Panc1 (cell line): Measurements from ENCODE around the gene MAST4. TPM values are rescaled to one million over a fixed set of nuclear protein-coding genes. Genes with fewer than 3 reads are reported as not detected.
A peak's percentile ranks its signal among the peaks of the same experiment; 100 is the strongest.

Experiments
- ATAC-seq: fragments of 200-7000 bp; cut with Tn5 transposase; 2 replicates; pipeline ENCODE4 v1.9.1; 2020; ENCODE audit warnings: mild to moderate bottlenecking, moderate library complexity
- BruUV-seq: library from RNA; stranded (reverse); fragments of 400-500 nt; replicated peaks from 2 replicates; lab custom pipeline; 2021; lab: Mats Ljungman, UMichigan
- CTCF ChIA-PET: fragments of 300-600 bp; sonication (Branson Sonifier 250); formaldehyde crosslinking; loops from one replicate; lab custom pipeline; 2022; ENCODE audit warnings: antibody characterized with exemption; lab: Charles Lee
- POLR2A ChIA-PET: fragments of 300-600 bp; sonication (Branson Sonifier 250); formaldehyde crosslinking; loops from one replicate; lab custom pipeline; 2022; ENCODE audit warnings: antibody characterized with exemption; lab: Charles Lee
- DNase-seq: peaks from one replicate; pipeline ENCODE4 v3.0.0-alpha.2; 2010; ENCODE audit warnings: low read depth, low spot score
- H3K27ac ChIP-seq: 2 replicates; pipeline ENCODE4 v1.5.1; 2011; ENCODE audit warnings: mild to moderate bottlenecking, low read length, inconsistent platforms
- H3K27me3 ChIP-seq: fragments of 200-500 bp; sonication (Bioruptor generic); 2 replicates; pipeline ENCODE4 v1.6.0; 2014; ENCODE audit warnings: low read length, inconsistent platforms; ENCODE audit not compliant: control insufficient read depth, insufficient read depth
- H3K36me3 ChIP-seq: fragments of 200-500 bp; sonication (Bioruptor generic); 2 replicates; pipeline ENCODE4 v1.5.1; 2014; ENCODE audit warnings: inconsistent platforms, mild to moderate bottlenecking, low read length, moderate library complexity; ENCODE audit not compliant: control insufficient read depth, insufficient read depth
- H3K4me1 ChIP-seq: 2 replicates; pipeline ENCODE4 v1.5.1; 2011; ENCODE audit warnings: inconsistent platforms, mild to moderate bottlenecking, low read length, moderate library complexity; ENCODE audit not compliant: control insufficient read depth, insufficient read depth
- H3K4me3 ChIP-seq, 2 experiments: 2 replicates each; pipeline ENCODE4 v1.5.1; 2011 to 2012; ENCODE audit warnings: low read depth in 2 of 2, low read length in 2 of 2, mild to moderate bottlenecking in 2 of 2, inconsistent platforms in 1 of 2, moderate library complexity in 1 of 2
- H3K9me3 ChIP-seq: fragments of 200-500 bp; sonication (Bioruptor generic); 2 replicates; pipeline ENCODE4 v1.5.1; 2014; ENCODE audit warnings: low read depth, mild to moderate bottlenecking, inconsistent platforms, low read length, moderate library complexity; ENCODE audit not compliant: control insufficient read depth, insufficient read depth
- CTCF ChIP-seq: fragments of 450-650 bp; IDR thresholded peaks from 2 replicates; pipeline ENCODE4 v1.5.1; 2017; ENCODE audit warnings: mild to moderate bottlenecking
- POLR2AphosphoS5 ChIP-seq: IDR thresholded peaks from 2 replicates; pipeline ENCODE4 v1.6.1; 2012; ENCODE audit warnings: mild to moderate bottlenecking, low read depth, low read length, moderate library complexity
- SIN3A ChIP-seq: IDR thresholded peaks from 2 replicates; pipeline ENCODE4 v1.6.1; 2012; ENCODE audit warnings: low read depth, mild to moderate bottlenecking, low read length, moderate library complexity, borderline replicate concordance; ENCODE audit not compliant: insufficient read depth
- TCF7L2 ChIP-seq: IDR thresholded peaks from 2 replicates; pipeline ENCODE4 v1.6.1; 2011; ENCODE audit warnings: mild to moderate bottlenecking, low read depth, low read length, inconsistent platforms
- in situ Hi-C: cut with HindIII; loops from 2 replicates; pipeline ENCODE4 v1.10.0; 2016; ENCODE audit warnings: low sequenced_read_pairs, low pct_unique_long_range_greater_than_20kb
- intact Hi-C: fragments of 100-400 bp; cut with micrococcal nuclease; formaldehyde crosslinking; loops from one replicate; pipeline ENCODE4 v1.10.0; 2022; ENCODE audit not compliant: unreplicated experiment
- total RNA-seq: library from RNA; stranded (reverse); gene quantifications from one replicate; pipeline ENCODE4 v1.2.1, GENCODE V29; 2021; ENCODE audit not compliant: unreplicated experiment
- TF ChIP-seq, protein P1 (sequence below), 2 experiments: IDR thresholded peaks; 2 replicates each; pipeline ENCODE4 v1.6.1; 2011 to 2012; ENCODE audit warnings: low read depth in 2 of 2, control low read depth in 1 of 2, low read length in 1 of 2, mild to moderate bottlenecking in 1 of 2, moderate library complexity in 1 of 2; ENCODE audit not compliant: insufficient read depth in 1 of 2

The MAST4 gene
- total RNA-seq, 1 experiment from 2014 or later, result 1.8 TPM

DNA sequence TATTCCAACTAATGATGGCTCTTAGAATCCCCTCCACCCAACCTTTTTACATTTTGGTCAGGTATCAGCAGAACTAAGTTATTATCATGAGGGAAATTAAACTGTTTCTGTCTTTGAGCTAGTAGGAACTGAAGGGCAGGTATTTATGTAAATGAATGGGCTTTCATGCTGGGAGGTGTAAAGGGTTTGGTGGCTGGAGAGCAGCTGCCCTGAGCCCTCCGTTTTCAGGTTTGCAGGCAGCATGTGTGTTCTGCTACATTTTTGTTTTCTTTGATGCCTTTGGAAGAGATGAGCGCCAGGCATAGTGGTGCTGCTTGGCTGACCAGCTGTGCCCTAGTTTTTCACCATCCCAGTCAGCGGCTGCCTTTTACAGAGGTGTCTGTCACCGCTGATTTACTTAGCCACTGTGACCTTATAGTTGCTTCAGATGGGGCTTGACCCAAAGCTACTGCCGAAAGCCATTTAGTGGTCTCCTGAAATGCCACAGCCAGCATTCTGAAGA lies 231.9 kb downstream of the MAST4 start:
- ChIA-PET CTCF (no interaction called here), POLR2A (no interaction called here)
- TF ChIP-seq, protein P1, sequence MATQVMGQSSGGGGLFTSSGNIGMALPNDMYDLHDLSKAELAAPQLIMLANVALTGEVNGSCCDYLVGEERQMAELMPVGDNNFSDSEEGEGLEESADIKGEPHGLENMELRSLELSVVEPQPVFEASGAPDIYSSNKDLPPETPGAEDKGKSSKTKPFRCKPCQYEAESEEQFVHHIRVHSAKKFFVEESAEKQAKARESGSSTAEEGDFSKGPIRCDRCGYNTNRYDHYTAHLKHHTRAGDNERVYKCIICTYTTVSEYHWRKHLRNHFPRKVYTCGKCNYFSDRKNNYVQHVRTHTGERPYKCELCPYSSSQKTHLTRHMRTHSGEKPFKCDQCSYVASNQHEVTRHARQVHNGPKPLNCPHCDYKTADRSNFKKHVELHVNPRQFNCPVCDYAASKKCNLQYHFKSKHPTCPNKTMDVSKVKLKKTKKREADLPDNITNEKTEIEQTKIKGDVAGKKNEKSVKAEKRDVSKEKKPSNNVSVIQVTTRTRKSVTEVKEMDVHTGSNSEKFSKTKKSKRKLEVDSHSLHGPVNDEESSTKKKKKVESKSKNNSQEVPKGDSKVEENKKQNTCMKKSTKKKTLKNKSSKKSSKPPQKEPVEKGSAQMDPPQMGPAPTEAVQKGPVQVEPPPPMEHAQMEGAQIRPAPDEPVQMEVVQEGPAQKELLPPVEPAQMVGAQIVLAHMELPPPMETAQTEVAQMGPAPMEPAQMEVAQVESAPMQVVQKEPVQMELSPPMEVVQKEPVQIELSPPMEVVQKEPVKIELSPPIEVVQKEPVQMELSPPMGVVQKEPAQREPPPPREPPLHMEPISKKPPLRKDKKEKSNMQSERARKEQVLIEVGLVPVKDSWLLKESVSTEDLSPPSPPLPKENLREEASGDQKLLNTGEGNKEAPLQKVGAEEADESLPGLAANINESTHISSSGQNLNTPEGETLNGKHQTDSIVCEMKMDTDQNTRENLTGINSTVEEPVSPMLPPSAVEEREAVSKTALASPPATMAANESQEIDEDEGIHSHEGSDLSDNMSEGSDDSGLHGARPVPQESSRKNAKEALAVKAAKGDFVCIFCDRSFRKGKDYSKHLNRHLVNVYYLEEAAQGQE (IDR thresholded peaks at IDR 0.05; ENCODE audit: insufficient read depth in 1 of 2, low read depth in 2 of 2, low read length in 1 of 2), result no peak
- TF ChIP-seq TCF7L2 (no peak), POLR2AphosphoS5 (no peak), CTCF (no peak), SIN3A (no peak)
- Histone ChIP-seq H3K9me3 (no peaks in the 10 kb centered on the region), H3K27me3 (peaks cover 12% of the 10 kb centered on the region), H3K36me3 (no peaks in the 10 kb centered on the region), H3K4me3 (peak overlapping the region; percentile 15 to 63), H3K27ac (no peak overlapping the region), H3K4me1 (peaks cover 6% of the 10 kb centered on the region; the same call in 1 of the 2 replicates)
- no peak for DNase-seq
- ATAC-seq, result peak; percentile 51
- in situ Hi-C loops (no loop called here), intact Hi-C loops (no loop called here)
- no TSS peak for BruUV-seq

GRCh38 chr5:66828548-66829357 lies 232.6 kb downstream of the MAST4 start:
- Histone ChIP-seq H3K27me3 (peaks cover 12% of the 10 kb centered on the region), H3K4me1 (peaks cover 6% of the 10 kb centered on the region; the same call in 1 of the 2 replicates), H3K9me3 (no peaks in the 10 kb centered on the region), H3K27ac (no peak overlapping the region), H3K36me3 (no peaks in the 10 kb centered on the region), H3K4me3 (peak overlapping the region; percentile 15 to 63)
- DNase-seq (no peak), ATAC-seq (peak; percentile 89)
- ChIA-PET POLR2A (no interaction called here), CTCF (interaction anchor here (0.5 kb wide), 1 partner anchor 19 kb away, joined by 7 read pairs; no protein-coding TSS in a partner anchor)
- BruUV-seq, result no TSS peak
- no peak for TF ChIP-seq SIN3A
- no peak for TF ChIP-seq POLR2AphosphoS5
- TF ChIP-seq CTCF, result no peak
- TF ChIP-seq, protein P1 (IDR thresholded peaks at IDR 0.05; ENCODE audit: insufficient read depth in 1 of 2, low read depth in 2 of 2, low read length in 1 of 2), result no peak
- no peak for TF ChIP-seq TCF7L2
- intact Hi-C loops (no loop called here), in situ Hi-C loops (no loop called here)
